NCI-H524 treated with DMSO at 0.1 percent for 48 hours (cell line): ENCODE data around the gene ARHGAP26.

Experiments
- DNase-seq: peaks from one replicate; lab custom pipeline; 2025; lab: John Stamatoyannopoulos, UW

ARHGAP26 gene

DNA sequence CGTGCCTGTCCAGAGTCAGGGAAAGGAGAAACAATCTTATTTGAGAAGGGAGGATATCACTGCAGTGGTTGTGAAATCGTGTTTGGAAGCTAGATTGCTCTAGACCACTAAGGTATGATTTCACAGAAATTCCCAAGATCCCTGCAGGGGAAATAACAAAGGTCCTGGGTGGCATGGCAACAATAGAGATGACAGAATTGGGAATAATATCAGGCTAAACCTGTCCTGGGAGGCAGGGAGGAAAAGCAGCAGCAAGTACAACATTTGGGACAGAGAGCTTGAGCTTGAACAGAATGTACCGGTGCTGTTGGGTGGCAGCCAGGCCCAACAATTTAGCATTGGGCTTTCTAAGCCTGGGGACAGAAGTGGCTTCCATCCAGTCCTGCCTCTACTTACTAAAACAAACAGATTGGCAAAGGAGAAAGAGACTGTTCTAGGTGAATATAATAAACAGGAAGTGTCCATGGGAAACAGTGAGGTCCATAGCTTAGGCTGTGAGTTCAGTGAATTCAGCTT lies 17.0 kb upstream of the ARHGAP26 start:
- DNase-seq: no peak

DNA sequence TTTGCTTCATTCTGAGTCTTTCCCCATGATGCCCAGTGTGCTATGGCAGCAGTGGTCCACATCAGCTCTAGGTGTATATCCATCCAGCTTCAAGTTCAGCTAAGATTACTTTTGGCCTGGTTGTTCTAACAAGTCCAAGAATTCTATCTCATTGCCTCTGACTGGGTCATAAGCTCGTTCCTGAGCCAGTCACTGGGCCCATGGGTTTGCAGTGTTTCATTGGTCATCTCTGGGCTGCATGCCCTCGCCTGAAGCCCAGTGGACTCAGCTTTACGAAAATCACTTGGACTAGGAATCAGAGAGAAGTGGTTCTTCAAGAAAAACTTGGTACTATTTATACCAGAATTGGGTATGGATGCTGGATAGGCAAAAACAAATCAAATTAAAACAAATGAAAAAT lies 16.1 kb upstream of the ARHGAP26 start:
- DNase-seq: no peak

DNA sequence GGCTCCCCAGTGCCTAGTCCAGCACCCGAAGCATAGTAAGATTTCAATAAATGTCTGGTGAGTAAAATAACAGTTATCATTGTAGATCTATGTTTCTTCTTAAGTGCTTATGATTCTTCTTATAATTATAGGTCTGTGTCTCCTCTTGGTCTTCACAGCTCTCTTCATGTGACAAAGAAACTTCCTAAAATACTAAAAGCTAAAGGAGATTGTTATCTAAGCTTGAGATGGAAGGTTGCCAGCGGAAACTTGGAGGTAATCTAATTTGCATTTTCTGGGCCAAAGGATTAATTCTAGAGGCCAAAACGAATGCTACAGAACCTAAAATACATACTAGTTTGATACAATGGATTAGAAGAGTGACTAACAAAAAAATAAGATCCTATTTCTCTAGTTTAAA lies 13.6 kb upstream of the ARHGAP26 start:
- no peak for DNase-seq

DNA sequence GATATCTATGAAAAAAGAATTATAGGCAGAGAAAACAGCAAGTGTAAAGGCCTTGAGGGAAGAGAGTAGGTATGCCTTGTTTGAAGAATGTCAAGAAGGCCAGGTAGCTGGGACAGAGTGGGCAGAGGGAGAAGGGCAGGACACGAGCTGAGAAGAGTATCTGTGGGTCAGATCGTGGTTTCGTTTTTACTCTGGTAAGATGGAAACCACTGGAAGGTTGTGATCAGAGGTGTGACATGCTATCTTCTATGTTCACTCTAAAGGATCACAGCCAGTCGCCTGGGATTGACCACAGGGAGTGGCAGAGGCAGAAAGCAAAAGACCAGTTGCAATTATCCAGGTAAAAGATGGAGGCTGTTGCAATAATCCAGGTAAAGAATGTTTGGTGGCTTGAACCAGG lies 12.6 kb upstream of the ARHGAP26 start:
- DNase-seq: no peak

DNA sequence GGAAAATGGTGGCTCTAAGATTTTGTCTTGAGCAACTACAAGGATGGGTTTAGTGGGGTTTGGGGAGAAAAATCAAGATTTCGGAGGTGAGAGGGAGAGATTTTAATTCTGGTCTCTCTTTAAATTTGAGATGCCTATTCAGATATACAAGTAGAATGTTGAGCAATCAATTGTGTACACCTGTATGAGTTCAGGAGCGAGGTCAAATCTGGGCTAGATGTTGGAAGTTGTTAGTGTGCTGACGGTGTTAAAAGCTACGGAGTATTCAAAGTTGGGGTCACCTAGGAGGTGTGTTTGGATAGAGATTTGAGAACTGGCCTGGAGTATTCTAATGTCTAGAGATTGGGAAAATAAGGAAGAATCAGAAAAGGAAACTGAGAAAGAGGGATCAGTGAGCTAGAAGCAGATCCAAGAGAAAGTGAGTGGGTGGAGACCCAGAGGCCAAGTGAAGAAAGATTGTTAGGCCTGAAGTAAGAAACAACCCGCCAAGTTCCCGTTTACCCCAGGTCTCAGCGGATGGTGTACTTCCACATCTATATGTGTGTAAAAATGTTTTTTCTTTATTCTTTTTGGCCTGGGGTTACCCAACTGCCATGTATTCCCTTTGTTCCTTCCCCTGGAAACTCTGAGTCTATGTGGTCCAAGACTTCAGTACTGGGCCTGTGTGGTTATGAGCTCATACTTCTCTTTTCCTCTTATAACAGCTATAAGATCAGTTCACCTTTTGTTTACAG lies 11.9 kb upstream of the ARHGAP26 start:
- no peak for DNase-seq

DNA sequence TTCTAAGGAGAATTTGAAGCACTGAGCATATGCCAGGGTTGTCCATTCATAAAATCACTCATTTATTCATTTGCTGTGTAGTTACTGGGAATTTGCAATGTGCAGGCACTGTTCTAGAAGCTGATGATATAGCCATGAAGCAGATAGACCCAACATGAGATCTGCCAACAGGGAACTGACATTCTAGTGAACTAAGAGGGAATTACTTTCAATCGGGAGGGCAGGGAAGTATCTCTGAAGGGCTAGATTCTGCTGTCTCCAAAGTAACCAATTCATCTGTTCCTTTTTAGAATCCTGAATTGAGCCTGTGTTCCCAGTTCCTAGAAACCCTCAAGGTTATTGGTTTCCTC lies 11.4 kb upstream of the ARHGAP26 start:
- no peak for DNase-seq

DNA sequence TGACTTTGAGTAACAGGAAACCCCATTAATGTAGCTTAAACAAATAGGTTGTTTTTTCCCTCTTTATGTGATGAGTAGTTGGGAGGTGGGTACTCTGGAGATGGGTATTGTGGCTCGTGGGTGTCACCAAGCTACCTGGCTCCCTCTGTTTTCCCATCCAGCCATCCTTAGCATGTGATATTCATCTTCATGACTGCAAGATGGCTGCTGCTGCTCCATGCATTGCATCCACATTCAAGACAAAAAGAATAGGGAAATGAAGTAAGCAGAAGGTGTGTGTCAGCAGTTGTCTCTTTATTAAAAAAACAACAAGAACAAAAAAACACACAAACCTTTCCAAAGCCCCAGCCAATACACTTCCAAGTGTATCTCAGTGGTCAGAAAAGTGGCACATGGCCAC lies 6.5 kb upstream of the ARHGAP26 start:
- no peak for DNase-seq

DNA sequence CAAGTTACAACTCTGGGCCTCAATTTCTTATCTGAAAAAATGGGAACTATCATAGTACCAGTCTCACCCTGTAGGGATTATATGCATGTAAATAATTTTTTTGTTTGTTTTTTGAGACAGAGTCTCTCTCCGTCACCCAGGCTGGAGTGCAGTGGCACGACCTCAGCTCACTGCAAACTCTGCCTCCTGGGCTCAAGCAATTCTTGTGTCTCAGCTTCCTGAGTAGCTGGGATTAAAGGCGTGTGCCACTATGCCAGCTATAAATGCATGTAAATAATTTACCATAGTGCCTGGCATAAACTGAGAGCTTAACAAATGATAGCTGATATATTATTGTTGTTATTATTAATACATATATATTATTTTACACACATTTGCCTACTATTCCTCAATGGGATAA lies 3.0 kb upstream of the ARHGAP26 start:
- no peak for DNase-seq

DNA sequence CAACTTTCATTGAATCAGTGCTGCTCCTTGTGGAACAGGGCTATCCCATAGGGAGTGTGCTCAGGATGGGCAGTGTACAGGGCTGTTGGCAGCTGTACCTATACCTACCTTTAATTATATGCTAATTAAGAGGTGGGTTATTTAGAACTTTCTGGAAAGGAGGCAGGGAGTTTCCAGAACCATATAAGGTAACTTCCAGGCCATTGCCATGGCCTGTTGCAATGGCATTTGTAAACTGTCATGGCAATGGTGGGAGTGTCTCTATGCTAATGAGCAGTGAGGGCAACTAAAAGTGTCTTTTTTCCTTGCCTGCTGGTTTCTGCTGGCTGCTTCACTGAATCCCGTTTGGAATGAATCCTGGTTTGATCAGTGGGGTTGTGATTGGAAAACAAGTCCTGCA lies 2.3 kb upstream of the ARHGAP26 start:
- no peak for DNase-seq

DNA sequence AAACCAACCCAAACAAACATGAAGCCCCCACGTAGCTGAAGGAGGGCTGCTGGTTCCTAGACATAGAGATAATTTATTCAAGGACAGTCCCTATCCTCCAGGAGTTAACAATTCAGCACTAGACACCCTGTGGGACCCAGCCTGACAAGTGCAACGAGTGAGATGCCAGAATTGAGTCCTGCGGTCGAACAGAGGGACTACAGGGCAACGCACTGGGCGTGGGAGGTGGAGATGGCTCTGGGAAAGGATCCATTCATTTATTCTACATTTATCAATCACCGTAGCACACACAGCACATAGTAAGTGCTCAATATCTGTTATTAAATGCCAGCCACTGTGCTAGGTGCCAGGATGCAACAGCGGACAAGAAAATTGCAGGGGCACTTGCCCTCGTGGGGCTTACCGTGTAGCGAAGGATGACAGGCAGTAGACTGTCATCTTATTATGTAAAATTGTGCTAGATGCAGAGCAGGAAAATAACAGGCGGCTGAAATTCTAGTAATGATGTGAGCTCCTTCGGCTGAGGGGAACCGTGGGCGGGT lies 855 bp upstream of the ARHGAP26 start:
- DNase-seq: no peak

DNA sequence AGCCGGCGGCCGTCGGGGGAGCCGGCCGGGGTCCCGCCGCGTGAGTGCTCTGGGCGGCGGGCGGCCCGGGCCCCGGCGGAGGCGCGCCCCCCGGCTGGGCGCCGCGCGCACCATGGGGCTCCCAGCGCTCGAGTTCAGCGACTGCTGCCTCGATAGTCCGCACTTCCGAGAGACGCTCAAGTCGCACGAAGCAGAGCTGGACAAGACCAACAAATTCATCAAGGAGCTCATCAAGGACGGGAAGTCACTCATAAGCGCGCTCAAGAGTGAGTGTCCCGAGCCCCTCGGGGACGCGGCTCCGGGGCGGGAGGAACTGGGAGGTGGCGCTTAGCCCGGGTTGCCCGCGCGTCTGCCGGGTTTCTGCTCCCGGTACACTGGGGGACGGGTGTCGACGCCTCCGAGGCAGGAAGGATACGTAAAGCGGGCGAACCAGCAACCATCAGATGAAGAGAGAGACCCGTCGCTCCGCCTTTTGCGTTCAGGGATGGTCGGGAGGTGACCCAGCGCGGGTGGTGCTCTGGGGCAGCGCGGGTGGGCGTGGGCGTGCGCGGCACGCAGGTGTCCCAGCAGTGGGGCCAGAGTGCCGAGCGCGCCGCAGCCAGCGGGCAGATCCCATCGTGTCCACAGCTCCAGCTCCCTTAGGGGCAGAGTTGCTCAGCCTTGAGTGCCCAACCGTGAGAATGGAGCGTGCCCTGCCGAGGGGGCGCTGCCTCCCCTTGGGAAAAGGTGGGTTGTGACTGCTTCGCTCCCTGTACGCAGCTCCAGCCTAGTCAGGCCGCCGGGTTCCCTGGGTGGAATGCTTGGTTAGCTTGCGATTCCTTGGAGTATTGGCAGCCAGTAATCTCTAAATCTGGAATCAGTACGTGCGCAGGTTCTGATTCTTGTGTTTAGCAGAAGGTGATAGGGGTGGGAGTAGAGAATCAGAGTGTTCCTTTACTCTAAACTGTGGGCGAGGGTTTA lies 753 bp downstream of the ARHGAP26 start:
- peak; percentile 21 for DNase-seq

DNA sequence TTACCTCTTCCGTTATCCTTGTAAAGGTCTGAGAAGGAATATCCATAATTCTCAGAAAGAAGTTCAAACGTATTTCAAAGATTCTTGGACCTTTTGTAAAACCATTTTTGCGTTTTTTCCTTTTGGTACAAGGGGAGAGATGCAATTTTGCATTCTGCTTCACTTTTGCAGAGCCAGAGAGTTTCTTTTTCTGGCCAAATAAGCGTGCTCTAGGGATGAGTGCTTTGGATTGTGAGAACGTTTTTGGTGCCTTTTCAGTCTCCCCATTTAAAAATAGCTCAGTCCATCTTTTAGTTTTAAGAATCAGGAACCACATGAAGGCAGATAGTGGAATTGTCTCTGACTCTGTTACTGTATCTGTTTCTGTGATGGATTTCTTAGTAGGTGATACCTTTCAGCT lies 1.5 kb downstream of the ARHGAP26 start:
- no peak for DNase-seq

DNA sequence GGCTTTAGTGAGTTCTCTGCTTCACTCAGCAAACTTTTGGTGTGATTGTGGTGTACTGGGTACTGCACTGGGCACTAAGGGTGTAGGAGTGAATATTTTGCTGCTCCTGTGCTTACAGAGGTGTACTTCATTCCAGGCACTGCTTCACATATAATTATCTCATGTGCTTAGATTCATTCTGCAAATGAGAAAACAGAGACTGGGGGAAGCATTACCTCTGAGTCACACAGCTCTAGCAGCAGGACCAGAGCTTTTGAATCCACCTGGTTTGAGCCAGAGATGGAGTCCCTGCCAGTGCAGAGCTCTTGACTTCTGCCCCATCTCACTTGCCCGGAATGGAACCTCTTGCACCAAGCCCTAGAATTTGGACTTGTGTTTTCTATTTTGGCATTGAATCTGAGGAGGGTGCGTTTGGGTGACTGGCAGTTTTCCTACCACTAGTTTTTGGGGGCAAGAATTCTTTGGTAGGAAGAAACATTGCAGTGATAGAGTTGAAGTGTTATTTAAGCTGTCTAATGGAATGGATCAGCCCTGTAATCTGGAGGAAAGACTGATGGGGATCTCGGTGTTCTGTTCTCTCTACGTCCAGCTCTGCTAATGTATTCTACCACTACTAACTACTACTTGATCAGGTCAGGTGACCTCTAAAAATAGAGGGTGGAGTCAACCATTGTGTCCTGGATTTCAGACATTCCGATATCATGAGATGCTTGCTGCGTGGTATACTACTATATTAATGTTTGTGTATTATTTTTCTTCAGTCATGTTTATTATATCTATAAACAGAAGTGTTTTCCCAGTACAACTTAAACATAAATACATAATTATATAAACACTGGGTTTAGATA lies 2.5 kb downstream of the ARHGAP26 start:
- DNase-seq: no peak

DNA sequence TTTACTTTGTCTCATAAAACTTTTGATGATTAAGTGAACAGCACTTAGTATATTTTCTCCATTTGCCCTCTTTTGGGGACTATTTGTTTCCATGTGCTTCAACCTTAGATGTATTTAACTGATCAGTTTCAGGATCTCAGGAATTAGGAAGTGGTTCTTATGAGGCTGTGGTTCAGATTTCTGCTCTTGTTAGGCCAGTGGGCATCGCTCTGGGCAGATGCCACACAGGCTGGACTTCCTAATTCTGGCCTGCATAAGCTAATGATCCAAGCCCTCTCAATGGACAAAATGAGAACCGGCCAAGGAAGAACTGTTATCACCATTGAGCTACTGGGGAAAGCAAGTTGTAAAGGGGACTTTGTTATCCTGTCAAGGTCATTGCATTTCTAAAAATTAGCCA lies 6.9 kb downstream of the ARHGAP26 start:
- DNase-seq: no peak

DNA sequence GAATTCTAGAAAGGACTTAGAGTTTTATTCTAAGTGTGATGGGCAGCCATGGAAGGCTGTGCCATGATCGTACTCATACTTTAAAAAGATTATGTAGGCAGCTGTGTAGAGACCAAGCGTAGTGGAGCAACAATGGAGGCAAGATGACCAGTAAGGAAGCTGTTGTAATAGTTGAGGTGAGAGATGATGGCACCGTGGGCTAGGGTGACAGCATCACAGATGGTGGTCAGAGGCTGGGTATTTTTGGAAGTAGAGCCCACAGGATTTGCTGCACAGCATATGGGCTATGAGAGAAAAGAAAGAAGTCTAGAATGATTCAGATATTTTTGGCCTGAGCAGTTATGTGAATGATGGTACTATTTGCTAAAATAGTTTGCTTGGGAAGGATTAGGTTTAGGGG lies 7.7 kb downstream of the ARHGAP26 start:
- DNase-seq: no peak

DNA sequence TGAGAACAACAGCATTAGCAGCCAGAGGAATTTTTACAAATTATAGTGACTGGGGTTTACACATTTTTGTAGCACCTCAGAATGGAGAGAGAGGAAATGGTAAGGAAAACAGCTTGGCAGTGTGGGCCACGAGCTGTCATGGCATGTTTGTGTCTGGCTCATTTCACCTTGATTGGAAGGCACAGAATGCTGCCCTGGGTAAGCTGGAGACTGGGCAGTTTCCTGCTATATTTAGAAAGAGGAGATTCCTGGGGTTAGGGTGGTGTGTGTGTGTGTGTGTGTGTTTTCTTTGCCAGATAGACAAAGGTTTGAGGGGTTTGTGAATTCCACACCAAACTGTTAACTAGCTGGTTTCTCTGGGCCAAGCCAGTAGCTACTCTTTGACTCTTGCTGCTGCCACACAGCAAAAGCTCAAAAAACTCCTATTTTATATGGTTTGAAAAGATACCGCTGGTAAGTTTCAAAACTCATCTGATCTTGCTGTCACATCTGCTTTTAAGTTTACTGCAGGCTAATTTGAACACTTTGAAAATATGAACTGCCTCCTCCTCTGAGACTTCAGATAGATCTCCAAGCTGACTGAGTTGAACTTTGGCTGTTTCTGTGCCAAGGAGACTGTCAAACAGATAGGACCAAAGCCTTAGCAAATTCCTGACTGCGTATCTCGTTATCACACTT lies 9.1 kb downstream of the ARHGAP26 start:
- no peak for DNase-seq

DNA sequence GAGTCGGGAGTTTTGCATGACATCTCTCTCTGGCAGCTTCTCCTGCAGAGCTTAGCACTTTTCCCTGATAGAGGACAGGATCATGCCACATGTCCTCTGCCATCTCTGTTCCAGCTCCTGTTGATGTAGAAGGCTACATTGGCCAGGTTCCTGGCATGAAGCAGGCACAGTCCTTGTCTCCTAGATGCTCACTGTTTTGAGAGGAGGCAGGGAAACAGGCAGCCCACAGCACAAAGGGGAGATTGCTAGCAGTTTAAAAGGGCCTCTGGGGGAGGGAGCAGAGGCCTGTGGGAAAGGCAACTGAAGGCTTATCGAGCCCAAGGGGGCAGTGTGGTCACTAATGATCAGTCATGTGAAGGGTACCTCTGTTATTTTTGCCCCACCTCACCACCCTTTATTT lies 10.7 kb downstream of the ARHGAP26 start:
- no peak for DNase-seq

DNA sequence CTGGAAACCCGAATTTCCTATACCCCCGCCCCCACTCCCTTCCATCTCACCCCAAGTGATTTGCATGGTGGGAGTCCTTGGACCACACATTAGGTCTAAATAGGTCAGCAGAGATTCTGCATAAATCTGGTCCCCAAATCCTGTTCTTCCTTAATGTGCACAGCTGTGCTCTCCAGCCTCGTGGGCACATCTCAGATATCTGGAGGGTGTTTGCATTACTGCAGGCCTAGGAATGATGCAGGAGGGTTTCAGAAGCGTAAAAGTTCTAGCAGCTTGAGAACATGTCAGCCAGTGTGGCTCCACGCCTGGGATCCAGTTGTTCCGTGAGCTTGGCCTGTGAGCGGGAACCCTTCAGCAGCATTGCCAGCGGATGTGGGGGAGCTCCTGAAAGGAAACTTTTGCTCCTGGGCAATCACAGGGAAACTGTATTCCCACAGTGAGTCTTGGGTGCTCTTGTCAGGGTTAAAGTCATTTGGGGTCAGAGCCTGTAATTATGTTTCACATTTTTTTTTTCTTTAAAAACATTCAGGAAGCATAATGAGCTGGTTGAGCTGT lies 12.9 kb downstream of the ARHGAP26 start:
- DNase-seq: no peak

DNA sequence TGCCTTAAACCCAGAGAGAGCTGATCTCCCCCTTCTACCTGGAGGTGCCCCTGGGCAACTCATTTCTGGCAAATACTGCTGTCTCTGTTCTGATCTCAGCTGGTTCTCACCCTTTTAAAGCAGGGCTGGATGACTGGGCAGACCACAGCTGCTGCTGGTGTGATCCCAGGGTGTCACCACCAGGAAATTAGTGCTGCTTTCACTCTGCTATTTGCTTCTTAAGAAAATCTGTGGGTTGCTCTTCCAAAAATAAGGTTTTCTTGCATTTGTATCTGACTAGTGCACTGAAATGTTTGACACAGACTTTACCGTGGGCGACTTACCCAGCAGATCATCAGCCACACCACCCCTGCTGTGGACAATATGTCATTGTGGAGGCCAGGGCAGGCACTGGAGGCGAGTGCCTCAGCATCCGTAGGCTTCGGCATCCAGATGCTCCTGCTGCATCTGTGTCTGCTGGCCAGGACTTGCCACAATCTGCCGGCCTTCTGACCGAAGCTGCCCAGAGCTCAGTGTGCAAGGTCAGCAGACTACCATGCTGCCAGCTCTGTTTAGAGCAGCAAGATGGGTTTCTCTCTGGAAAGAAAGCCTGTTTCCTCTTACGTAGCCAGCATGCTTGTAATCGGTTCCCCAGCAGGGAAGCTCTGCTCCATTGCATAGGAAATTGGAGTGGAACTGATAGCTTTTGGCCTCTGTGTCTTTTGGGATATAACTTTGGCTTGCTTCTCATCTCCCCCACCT lies 13.6 kb downstream of the ARHGAP26 start:
- no peak for DNase-seq

DNA sequence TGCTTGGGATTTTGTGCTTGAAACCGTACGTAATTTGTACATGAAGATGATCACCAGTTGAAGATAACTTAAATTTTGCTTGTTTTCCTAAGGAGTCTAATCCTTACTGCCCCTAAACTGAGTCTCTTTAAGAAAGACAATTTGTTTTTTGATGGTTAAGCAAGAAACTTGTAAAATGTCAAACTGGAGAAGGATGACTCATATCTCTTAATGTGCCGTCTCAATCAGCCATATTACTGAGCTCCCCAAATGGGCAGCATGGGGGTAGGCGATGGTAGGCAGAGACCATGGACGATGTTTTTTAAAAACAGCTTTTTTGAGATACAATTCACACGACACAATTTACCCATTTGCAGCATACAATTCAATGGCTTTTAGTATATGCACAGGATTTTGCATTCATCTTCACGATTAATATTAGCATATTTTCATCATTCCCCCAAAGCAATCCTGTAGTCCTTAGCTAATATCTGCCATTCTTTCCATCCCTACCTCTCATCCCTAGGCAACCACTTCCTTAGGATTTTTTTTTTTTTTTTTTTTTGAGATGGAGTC lies 14.3 kb downstream of the ARHGAP26 start:
- no peak for DNase-seq
